Measurements from ENCODE around the gene DNMT1.

Gene DNMT1

DNA sequence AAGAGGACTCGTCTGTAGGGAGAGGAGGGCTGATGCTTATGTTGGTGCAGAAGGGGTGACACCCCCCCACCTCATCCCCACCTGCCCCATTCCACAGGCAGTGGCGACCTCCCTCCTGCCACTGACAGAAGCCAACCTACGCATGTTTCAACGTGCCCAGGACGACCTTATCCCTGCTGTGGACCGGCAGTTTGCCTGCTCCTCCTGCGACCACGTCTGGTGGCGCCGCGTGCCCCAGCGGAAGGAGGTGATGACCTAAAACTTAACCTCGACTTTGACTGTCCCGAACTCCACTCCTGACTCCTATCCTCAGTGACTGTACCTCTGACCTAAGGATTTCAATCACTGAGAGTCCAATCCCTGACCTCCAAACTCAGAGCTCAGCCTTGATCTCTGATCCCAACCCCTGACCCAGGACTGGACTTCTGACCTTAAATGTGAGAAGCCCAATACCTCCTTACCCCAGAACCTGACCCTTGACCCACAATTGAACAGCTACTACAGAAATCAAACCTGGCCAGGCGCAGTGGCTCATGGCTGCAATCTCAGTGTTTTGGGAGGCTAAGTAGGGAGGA, 104.9 kb downstream of the DNMT1 start:
- no peak for FAIRE-seq

DNA sequence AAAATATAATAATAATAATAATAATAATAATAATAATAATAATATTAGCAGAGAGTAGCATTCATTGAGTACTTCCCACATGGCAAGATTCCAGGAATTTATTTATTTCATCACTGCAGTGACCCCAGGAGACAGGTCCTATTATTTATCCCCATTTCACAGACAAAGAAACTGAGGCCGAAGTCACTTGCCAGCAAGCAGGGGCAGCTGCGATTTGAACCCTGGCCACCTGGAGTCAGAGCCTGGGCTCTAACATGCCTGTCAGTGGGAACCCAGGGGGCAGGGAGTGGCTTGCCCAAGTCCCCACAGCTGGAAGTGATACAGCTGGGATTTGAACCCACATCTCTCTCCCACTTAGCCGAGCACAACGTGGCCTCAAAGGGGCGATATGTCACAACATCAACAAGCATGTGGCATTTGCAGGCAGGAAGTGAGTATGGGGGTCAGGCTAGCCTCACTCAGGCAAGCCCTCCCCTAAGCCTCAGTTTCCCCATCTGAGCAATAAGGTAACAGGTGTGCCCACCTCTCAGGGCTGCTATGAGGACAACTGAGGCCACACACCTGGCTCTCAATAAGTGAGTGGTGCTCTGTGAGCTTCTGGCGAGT, 105.7 kb downstream of the DNMT1 start:
- FAIRE-seq = no peak

DNA sequence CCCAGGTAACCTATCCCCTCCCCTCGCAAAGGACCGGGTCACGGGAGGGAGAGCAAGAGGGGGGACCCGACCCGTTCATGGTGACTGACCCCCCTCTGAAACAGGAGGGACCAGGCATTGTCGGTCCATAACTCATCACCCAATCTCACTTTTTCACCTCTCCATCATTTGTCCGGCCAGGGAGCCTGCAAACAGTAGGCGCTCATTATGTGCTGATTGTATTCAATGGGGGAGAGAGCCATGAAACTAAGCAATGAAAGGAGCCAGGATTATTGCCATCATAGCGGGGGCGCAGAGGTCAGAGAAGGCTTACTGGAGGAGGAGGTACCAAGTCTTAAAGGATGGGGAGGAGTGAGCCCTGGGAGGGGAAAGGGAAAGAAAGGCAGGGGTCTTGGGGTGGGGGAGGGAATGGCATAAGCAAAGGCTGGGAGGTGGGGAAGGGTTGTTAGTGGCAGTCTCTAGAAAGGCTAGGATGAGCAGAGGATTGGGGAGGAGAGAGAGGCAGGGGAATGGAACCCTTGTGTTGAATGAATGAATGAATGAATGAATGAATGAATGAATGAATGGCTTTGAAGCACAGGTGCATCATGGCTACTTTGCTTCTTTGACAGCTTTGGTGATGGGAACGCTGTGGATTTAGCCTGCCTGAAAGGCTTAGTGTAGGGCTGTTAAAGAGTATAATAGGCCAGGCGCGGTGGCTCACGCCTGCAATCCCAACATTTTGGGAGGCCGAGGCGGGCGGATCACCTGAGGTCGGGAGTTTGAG, 107.3 kb downstream of the DNMT1 start:
- FAIRE-seq = no peak

DNA sequence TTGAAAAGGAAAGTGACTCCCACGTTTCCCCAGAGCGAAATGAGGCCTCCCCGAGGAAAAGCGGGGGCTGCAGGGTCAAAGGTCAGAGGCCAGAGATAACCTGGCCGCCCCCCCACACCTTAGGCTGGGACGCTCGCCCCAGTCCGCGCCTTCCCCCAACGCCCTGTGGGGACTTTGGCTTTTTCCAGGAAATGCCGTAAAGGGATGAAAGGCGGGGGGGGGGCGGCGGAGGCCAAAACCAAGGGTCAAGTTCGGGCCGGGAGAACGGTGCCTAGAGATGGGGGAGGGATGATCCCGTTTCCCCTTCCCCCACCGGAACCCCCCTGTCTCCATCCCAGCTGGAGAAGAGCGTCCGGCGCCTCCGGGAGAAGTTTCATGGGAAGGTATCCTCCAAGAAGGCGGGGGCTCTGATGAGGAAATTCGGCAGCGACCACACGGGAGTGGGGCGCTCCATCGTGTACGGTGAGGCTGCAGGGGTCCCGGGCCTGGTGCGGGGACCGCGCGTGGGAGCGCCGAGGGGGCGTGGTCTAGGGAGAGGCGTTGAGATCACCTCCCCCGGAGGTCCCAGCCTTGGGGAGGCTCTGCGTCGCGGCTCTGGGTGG, 108.1 kb downstream of the DNMT1 start:
- no peak for FAIRE-seq

DNA sequence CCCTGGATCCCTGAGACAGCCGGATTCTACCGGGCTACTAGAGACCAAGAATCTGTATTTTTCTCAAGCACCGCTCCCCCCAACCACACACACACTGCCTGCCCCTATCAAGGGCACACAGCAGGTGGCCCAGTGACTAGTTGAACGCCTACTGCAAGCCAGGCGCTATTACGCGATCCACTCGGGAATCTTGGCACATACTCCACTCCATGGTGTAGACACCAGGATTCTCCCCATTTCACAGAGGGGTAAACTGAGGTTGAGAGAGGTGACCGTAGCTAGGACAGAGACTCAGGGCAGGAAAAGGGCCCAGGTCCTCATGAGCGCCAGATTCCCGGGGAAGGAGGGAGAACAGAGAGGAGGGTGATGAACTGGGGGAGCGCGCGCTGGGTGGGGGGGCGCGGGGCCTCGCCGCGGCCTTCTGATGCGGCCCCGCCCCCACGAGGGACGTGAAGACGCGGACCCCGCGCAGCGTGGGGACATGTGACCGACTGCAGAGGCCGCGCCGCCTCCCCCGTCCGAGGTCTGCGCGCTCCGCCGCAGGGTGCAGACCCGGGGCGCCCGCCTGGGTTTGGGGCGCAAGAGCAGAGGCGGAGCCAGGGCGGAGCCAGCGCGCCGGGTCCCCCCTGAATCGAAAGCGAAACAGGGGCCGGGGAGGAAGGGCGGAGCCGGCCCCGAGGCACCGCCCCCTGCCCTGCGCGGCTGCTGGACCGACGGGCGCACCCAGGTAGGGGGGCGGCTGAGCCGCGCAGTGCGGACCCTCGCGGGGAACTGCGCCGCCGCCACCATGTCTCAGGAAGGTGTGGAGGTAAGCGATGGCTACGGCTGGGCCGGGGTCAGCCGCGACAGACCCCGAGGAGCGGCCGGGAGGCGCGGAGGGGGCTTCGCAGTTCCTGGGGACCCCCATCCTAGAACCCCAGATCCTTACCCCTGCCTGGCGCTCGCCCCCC, 108.8 kb downstream of the DNMT1 start, which contains the start of gene SHFL:
SHFL (plus strand) TSS at position 677 of the 950 bp plus-strand sequence; CDS start at position 788, 111 bp downstream.
- FAIRE-seq = no peak

DNA sequence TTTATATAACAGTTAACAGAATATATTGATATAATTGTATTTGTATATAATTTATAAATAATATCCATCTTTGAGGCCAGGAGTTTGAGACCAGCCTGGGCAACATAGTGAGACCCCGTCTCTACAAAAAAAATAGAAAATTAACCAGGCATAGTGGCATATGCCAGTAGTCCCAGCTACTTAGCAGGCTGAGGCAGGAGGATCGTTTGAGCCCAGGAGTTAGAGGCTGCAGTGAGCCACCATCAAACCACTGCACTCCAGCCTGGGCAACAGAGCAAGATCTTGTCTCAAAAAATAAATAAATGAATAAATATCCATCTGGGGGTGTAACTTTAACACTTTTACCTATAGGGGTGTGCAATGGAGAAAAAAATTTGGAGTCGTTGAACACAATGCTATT, 110.0 kb downstream of the DNMT1 start:
- no peak for FAIRE-seq

DNA sequence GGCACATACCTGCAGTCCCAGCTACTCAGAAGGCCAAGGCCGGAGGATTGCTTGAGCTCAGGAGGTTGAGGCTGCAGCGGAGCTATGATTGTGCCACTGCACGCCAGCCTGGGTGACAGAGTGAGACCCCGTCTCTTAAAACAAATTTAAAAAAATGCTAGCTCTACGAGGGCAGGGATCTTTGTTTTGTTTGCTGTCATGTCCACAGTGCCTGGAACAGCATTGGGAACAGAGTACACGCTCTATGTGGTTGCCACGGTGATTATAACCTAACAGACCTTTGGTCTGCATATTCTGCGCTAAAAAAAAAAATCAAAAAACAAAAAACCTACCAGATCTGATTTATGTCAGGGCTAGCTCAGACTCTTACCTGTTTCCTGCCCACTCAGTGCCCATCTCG, 110.8 kb downstream of the DNMT1 start:
- FAIRE-seq = no peak
